SU-DHL-6 (cell line): ENCODE data around the gene VPS41.

ENCODE experiments used
- H2AFZ ChIP-seq: fragments of 200-600 bp; sonication (generic); 2 replicates; pipeline ENCODE4 v1.6.1; 2014; ENCODE audit warnings: low read depth, mild to moderate bottlenecking, moderate library complexity, mixed read lengths, antibody characterized with exemption, low read length; ENCODE audit not compliant: severe bottlenecking
- H3F3A ChIP-seq: fragments of 200-600 bp; shearing (Covaris generic); 2 replicates; pipeline ENCODE4 v1.6.0; 2016; ENCODE audit warnings: antibody characterized with exemption, mild to moderate bottlenecking; ENCODE audit not compliant: insufficient read depth
- H3K27ac ChIP-seq: fragments of 200-600 bp; sonication (generic); 2 replicates; pipeline ENCODE4 v1.5.1; 2016; ENCODE audit warnings: low read depth, mild to moderate bottlenecking, low read length, moderate library complexity, mixed read lengths
- H3K27me3 ChIP-seq: fragments of 200-600 bp; sonication (generic), shearing (Covaris generic); 2 replicates; pipeline ENCODE4 v1.6.0; 2014; ENCODE audit warnings: mild to moderate bottlenecking, low read length
- H3K36me3 ChIP-seq: fragments of 200-600 bp; sonication (generic); 2 replicates; pipeline ENCODE4 v1.6.1; 2014; ENCODE audit warnings: mild to moderate bottlenecking, low read length, mixed read lengths
- H3K4me2 ChIP-seq: fragments of 300-600, 200-600 bp; shearing (Covaris generic), sonication (generic); 2 replicates; pipeline ENCODE4 v1.6.0; 2014; ENCODE audit warnings: low read length, low read depth, mild to moderate bottlenecking; ENCODE audit not compliant: poor library complexity, severe bottlenecking
- H3K4me3 ChIP-seq: fragments of 200-600 bp; sonication (generic); 2 replicates; pipeline ENCODE4 v1.5.1; 2014; ENCODE audit warnings: antibody characterized with exemption, low read length, mild to moderate bottlenecking, mixed read lengths; ENCODE audit not compliant: insufficient read depth, poor library complexity, severe bottlenecking
- H3K79me2 ChIP-seq: fragments of 200-600 bp; sonication (generic); 2 replicates; pipeline ENCODE4 v1.6.1; 2014; ENCODE audit warnings: mild to moderate bottlenecking, low read length, moderate library complexity; ENCODE audit not compliant: insufficient read depth
- H3K9ac ChIP-seq: fragments of 200-600 bp; sonication (generic); 2 replicates; pipeline ENCODE4 v1.7.0; 2014; ENCODE audit warnings: mild to moderate bottlenecking, low read length
- H3K9me2 ChIP-seq: fragments of 200-600 bp; sonication (generic); replicated peaks from 2 replicates; pipeline ENCODE4 v1.6.1; 2014; ENCODE audit warnings: low read length; ENCODE audit not compliant: insufficient read depth
- H3K9me3 ChIP-seq: fragments of 200-600 bp; sonication (generic); 2 replicates; pipeline ENCODE4 v1.6.1; 2014; ENCODE audit warnings: low read length, mixed read lengths; ENCODE audit not compliant: insufficient read depth
- H4K20me1 ChIP-seq: fragments of 200-600 bp; sonication (generic); 2 replicates; pipeline ENCODE4 v1.6.1; 2014; ENCODE audit warnings: low read depth, mild to moderate bottlenecking, antibody characterized with exemption, low read length, moderate library complexity, mixed read lengths
- CTCF ChIP-seq: fragments of 200-600 bp; sonication (generic); IDR thresholded peaks from one replicate; pipeline ENCODE4 v1.5.1; 2017; ENCODE audit warnings: antibody characterized with exemption, mild to moderate bottlenecking, low read length, moderate library complexity; ENCODE audit not compliant: insufficient read depth, poor library complexity, severe bottlenecking
- EZH2phosphoT487 ChIP-seq: fragments of 200-600 bp; sonication (generic), shearing (Covaris generic); conservative IDR thresholded peaks from 2 replicates; pipeline ENCODE4 v1.6.1; 2018; ENCODE audit warnings: mild to moderate bottlenecking, antibody characterized with exemption, low read length, moderate library complexity, mixed read lengths

The VPS41 gene

GRCh38 chr7:38685851-38686250 is 223.1 kb downstream of the VPS41 start:
- no peaks in the 10 kb centered on the region for H3F3A ChIP-seq
- H3K36me3 ChIP-seq, result no peaks in the 10 kb centered on the region
- no peak overlapping the region for H3K4me2 ChIP-seq
- no peaks in the 10 kb centered on the region for H3K9me3 ChIP-seq
- H4K20me1 ChIP-seq, result no peaks in the 10 kb centered on the region
- no peaks in the 10 kb centered on the region for H3K9me2 ChIP-seq
- H3K4me3 ChIP-seq, result no peak overlapping the region
- TF ChIP-seq EZH2phosphoT487 (no peak), CTCF (no peak)
- H3K79me2 ChIP-seq, result no peaks in the 10 kb centered on the region
- no peak overlapping the region for H2AFZ ChIP-seq
- H3K9ac ChIP-seq, result no peak overlapping the region
- H3K27ac ChIP-seq, result no peak overlapping the region
- H3K27me3 ChIP-seq, result no peaks in the 10 kb centered on the region

- no peak overlapping the region for H3K9ac ChIP-seq
- H3K79me2 ChIP-seq, result no peaks in the 10 kb centered on the region
- H3F3A ChIP-seq, result no peaks in the 10 kb centered on the region
- no peak overlapping the region for H3K4me2 ChIP-seq
- no peak overlapping the region for H3K27ac ChIP-seq
- no peaks in the 10 kb centered on the region for H3K27me3 ChIP-seq
- H3K4me3 ChIP-seq, result no peak overlapping the region
- H3K9me2 ChIP-seq, result no peaks in the 10 kb centered on the region
- TF ChIP-seq EZH2phosphoT487, result no peak
- no peak for TF ChIP-seq CTCF
- H3K9me3 ChIP-seq, result no peaks in the 10 kb centered on the region
- no peaks in the 10 kb centered on the region for H3K36me3 ChIP-seq
- H4K20me1 ChIP-seq, result no peaks in the 10 kb centered on the region
- H2AFZ ChIP-seq, result no peak overlapping the region
Observed at GRCh38 chr7:38682606-38683005, 226.4 kb downstream of the VPS41 start.

DNA sequence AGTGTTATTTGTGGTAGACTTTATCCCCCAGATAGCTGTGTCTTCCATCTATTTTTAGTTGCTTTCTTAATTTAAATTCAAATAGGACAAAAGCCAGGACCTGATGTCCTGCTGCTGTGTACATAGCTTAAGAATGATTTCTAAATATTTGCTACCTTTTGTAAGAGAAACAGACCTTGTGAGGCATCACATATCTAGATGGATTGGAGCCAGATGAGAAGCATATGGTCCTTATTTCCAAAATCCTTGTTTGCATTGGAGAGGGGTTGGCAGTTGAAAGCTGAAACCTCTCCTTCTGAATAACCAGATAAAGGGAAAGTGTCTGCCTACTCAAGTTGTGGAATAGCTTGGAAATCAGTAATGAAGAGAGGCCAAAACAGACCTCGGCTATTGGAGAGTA is 227.1 kb downstream of the VPS41 start:
- H4K20me1 ChIP-seq, result no peaks in the 10 kb centered on the region
- no peak overlapping the region for H3K27ac ChIP-seq
- no peaks in the 10 kb centered on the region for H3K27me3 ChIP-seq
- H3K79me2 ChIP-seq, result no peaks in the 10 kb centered on the region
- H2AFZ ChIP-seq, result no peak overlapping the region
- no peaks in the 10 kb centered on the region for H3K9me3 ChIP-seq
- H3K36me3 ChIP-seq, result no peaks in the 10 kb centered on the region
- H3K9me2 ChIP-seq, result no peaks in the 10 kb centered on the region
- no peak overlapping the region for H3K4me3 ChIP-seq
- TF ChIP-seq EZH2phosphoT487 (no peak), CTCF (no peak)
- no peak overlapping the region for H3K4me2 ChIP-seq
- H3K9ac ChIP-seq, result no peak overlapping the region
- H3F3A ChIP-seq, result no peaks in the 10 kb centered on the region

GRCh38 chr7:38679419-38679818 is 229.6 kb downstream of the VPS41 start:
- H3K27ac ChIP-seq, result no peak overlapping the region
- H4K20me1 ChIP-seq, result no peaks in the 10 kb centered on the region
- no peak overlapping the region for H3K4me2 ChIP-seq
- H3K9me2 ChIP-seq, result no peaks in the 10 kb centered on the region
- no peak overlapping the region for H2AFZ ChIP-seq
- H3K79me2 ChIP-seq, result no peaks in the 10 kb centered on the region
- TF ChIP-seq EZH2phosphoT487, result no peak
- TF ChIP-seq CTCF, result no peak
- no peaks in the 10 kb centered on the region for H3F3A ChIP-seq
- H3K9ac ChIP-seq, result no peak overlapping the region
- no peaks in the 10 kb centered on the region for H3K27me3 ChIP-seq
- no peaks in the 10 kb centered on the region for H3K36me3 ChIP-seq
- no peak overlapping the region for H3K4me3 ChIP-seq
- H3K9me3 ChIP-seq, result no peaks in the 10 kb centered on the region
